Right ventricle myocardium superior (tissue), 1 donor: Measurements from ENCODE around the gene RSRC1. TPM values are rescaled to one million over a fixed set of nuclear protein-coding genes. Genes with fewer than 3 reads are reported as not detected.
"Not testable (repeated sequence)": the region's sequence is repeated elsewhere in the genome, so short reads cannot be mapped to it uniquely, and the experiment has no call there.

Experiments
- ATAC-seq: fragments of 200-7000 bp; cut with Tn5 transposase; one replicate; pipeline ENCODE4 v1.9.1; 2020; ENCODE audit warnings: mild to moderate bottlenecking; ENCODE audit not compliant: poor library complexity
- DNase-seq: peaks from one replicate; pipeline ENCODE4 v3.0.0-alpha.2; 2020
- intact Hi-C: fragments of 100-400 bp; cut with DNase I; formaldehyde crosslinking; loops from one replicate; pipeline ENCODE4 v1.11.2; 2022
- long read RNA-seq: library from polyadenylated mRNA; unstranded; transcript quantifications from one replicate; pipeline ENCODE4 v2.0.0, GENCODE V29; 2021
- total RNA-seq: library from RNA; stranded (reverse); fragmentation: NEBNext Ultra II Directional; extraction: Animal tissue kit (Norgen Biotek cat#: 25700); gene quantifications from one replicate; pipeline ENCODE4 v1.2.1, GENCODE V29; 2021
- donor health status: DM: no; HTN: yes; CAD: no; lungs with severe emphysema.

Gene RSRC1
- 19.5 TPM for total RNA-seq
- long read RNA-seq, transcript RSRC1-201 (10 exons, 1,727 nt), result minor isoform, 6 of 15 reads
- long read RNA-seq, transcript RSRC1-215 (10 exons, 1,738 nt), result major isoform, 7 of 15 reads
- long read RNA-seq, partial matches to known transcripts, result 0 of 15 reads
- long read RNA-seq, other reads (novel, unspliced or antisense), result 2 of 15 reads

GRCh38 chr3:158109804-158110657 is at the start of gene RSRC1:
Gene RSRC1, plus strand, starts transcription at chr3:158110089. Its CDS starts 12,016 bp downstream, at chr3:158122105.
- intact Hi-C loops, result no loop called here
- ATAC-seq (peak; percentile 98), DNase-seq (peak; percentile 91)

GRCh38 chr3:158065574-158065973 is 44.3 kb upstream of the RSRC1 start:
- ATAC-seq, DNase-seq, intact Hi-C loops: not testable (repeated sequence)

GRCh38 chr3:158072790-158073189 is 37.1 kb upstream of the RSRC1 start:
- DNase-seq (no peak), ATAC-seq (no peak)
- intact Hi-C loops, result no loop called here

- no peak for ATAC-seq
- DNase-seq, result no peak
- intact Hi-C loops, result no loop called here
These were observed 35.3 kb upstream of the RSRC1 start for GRCh38 chr3:158074591-158074990.

GRCh38 chr3:158079599-158079998 is 30.3 kb upstream of the RSRC1 start:
- ATAC-seq (no peak), DNase-seq (no peak)
- intact Hi-C loops, result no loop called here

- intact Hi-C loops, result no loop called here
- DNase-seq (no peak), ATAC-seq (no peak)
These were observed 25.2 kb upstream of the RSRC1 start for GRCh38 chr3:158084651-158085050.

GRCh38 chr3:158085358-158085757 is 24.5 kb upstream of the RSRC1 start:
- no peak for ATAC-seq
- intact Hi-C loops, result no loop called here
- DNase-seq, result no peak

GRCh38 chr3:158085931-158086330 is 24.0 kb upstream of the RSRC1 start:
- intact Hi-C loops, result no loop called here
- no peak for ATAC-seq
- no peak for DNase-seq

GRCh38 chr3:158086361-158086760 is 23.5 kb upstream of the RSRC1 start:
- DNase-seq (no peak), ATAC-seq (no peak)
- intact Hi-C loops, result no loop called here

- ATAC-seq, result no peak
These were observed 23.1 kb upstream of the RSRC1 start for GRCh38 chr3:158086776-158087175.

GRCh38 chr3:158091531-158091930 is 18.4 kb upstream of the RSRC1 start:
- DNase-seq, result no peak
- no peak for ATAC-seq
- intact Hi-C loops, result loop anchor here (10.0 kb wide), 1 partner anchor 343 kb away; no protein-coding TSS in a partner anchor

More at GRCh38 chr3:158086776-158087175, 23.1 kb upstream of the RSRC1 start:
- DNase-seq, result no peak
- intact Hi-C loops, result no loop called here

- DNase-seq, result no peak
- no peak for ATAC-seq
- intact Hi-C loops, result loop anchor here (10.0 kb wide), 1 partner anchor 341 kb away; no protein-coding TSS in a partner anchor
These were observed 16.4 kb upstream of the RSRC1 start for GRCh38 chr3:158093526-158093925.

- ATAC-seq, result no peak
- DNase-seq, result no peak
- intact Hi-C loops, result loop anchor here (10.0 kb wide), 1 partner anchor 340 kb away; no protein-coding TSS in a partner anchor
These were observed 15.4 kb upstream of the RSRC1 start for GRCh38 chr3:158094235-158095110.

- no peak for DNase-seq
- intact Hi-C loops, result loop anchor here (10.0 kb wide), 1 partner anchor 340 kb away; no protein-coding TSS in a partner anchor
- ATAC-seq, result no peak
These were observed 14.6 kb upstream of the RSRC1 start for GRCh38 chr3:158095111-158095813.

GRCh38 chr3:158095814-158096704 is 13.8 kb upstream of the RSRC1 start:
- ATAC-seq, result no peak
- DNase-seq, result no peak
- intact Hi-C loops, result loop anchor here (10.0 kb wide), 1 partner anchor 339 kb away; no protein-coding TSS in a partner anchor

GRCh38 chr3:158097081-158097592 is 12.8 kb upstream of the RSRC1 start:
- ATAC-seq (no peak), DNase-seq (no peak)
- intact Hi-C loops, result loop anchor here (10.0 kb wide), 1 partner anchor 338 kb away; no protein-coding TSS in a partner anchor
